Smooth muscle cell (in vitro differentiated cells): ENCODE measurements around the gene TRIM50. TPM values are rescaled to one million over a fixed set of nuclear protein-coding genes. Genes with fewer than 3 reads are reported as not detected.

ENCODE experiments used
- DNase-seq: peaks from one replicate; lab custom pipeline; 2025; ENCODE audit not compliant: unreplicated experiment; lab: John Stamatoyannopoulos, UW
- H2AFZ ChIP-seq: fragments of 200-600 bp; sonication (generic); 2 replicates; pipeline ENCODE4 v1.6.0; 2016; ENCODE audit warnings: antibody characterized with exemption, low read depth, mild to moderate bottlenecking
- H3F3A ChIP-seq: fragments of 200-600 bp; sonication (generic); 2 replicates; pipeline ENCODE4 v1.6.0; 2017; ENCODE audit warnings: antibody characterized with exemption, low read depth
- H3K27ac ChIP-seq: fragments of 200-600 bp; sonication (generic); 2 replicates; pipeline ENCODE4 v1.5.1; 2016; ENCODE audit warnings: low read depth, mild to moderate bottlenecking
- H3K27me3 ChIP-seq: fragments of 200-600 bp; sonication (generic); 2 replicates; pipeline ENCODE4 v1.6.1; 2016; ENCODE audit warnings: low read depth, mild to moderate bottlenecking
- H3K36me3 ChIP-seq: fragments of 200-600 bp; sonication (generic); 2 replicates; pipeline ENCODE4 v1.5.1; 2016; ENCODE audit warnings: low read depth
- H3K4me1 ChIP-seq: fragments of 200-600 bp; sonication (generic); 2 replicates; pipeline ENCODE4 v1.5.1; 2016; ENCODE audit warnings: low read depth
- H3K4me2 ChIP-seq: fragments of 200-600 bp; sonication (generic); 2 replicates; pipeline ENCODE4 v1.6.0; 2016; ENCODE audit warnings: mild to moderate bottlenecking
- H3K4me3 ChIP-seq: fragments of 200-600 bp; sonication (generic); 2 replicates; pipeline ENCODE4 v1.5.1; 2016; ENCODE audit warnings: mild to moderate bottlenecking
- H3K79me2 ChIP-seq: fragments of 200-600 bp; sonication (generic); 2 replicates; pipeline ENCODE4 v1.6.0; 2016; ENCODE audit warnings: low read depth, mild to moderate bottlenecking
- H3K9ac ChIP-seq: fragments of 200-600 bp; sonication (generic); 2 replicates; pipeline ENCODE4 v1.6.0; 2016; ENCODE audit warnings: low read depth
- H3K9me3 ChIP-seq: fragments of 200-600 bp; sonication (generic); replicated peaks from 2 replicates; pipeline ENCODE4 v1.5.1; 2016; ENCODE audit warnings: low read depth
- H4K20me1 ChIP-seq: fragments of 200-600 bp; sonication (generic); 2 replicates; pipeline ENCODE4 v1.6.0; 2016; ENCODE audit warnings: low read depth
- CTCF ChIP-seq: fragments of 200-600 bp; sonication (generic); IDR thresholded peaks from 2 replicates; pipeline ENCODE4 v1.5.1; 2017; ENCODE audit warnings: borderline replicate concordance, mild to moderate bottlenecking, antibody characterized with exemption; ENCODE audit not compliant: insufficient read depth, poor library complexity, severe bottlenecking
- WGBS: methylation state at CpG from one replicate; pipeline ENCODE4 v1.1.7; 2016; ENCODE audit warnings: low lambda C conversion rate; 5-methylcytosine and 5-hydroxymethylcytosine counted together
- polyA plus RNA-seq: library from polyadenylated mRNA; unstranded; fragments of >200 nt; fragmentation: Nextera tagmentation; extraction: Ambion mirVana; gene quantifications from 2 replicates; pipeline ENCODE4 v1.2.1, GENCODE V29; 2016
- total RNA-seq: library from RNA; depleted of rRNA; stranded (reverse); fragments of >200 nt; gene quantifications from 2 replicates; pipeline ENCODE4 v1.2.3, GENCODE V29; 2014

Gene TRIM50
- total and polyA plus RNA-seq, 2 experiments from 2014 or later = not detected

- whole genome bisulfite sequencing = 78% methylated on average over 12 of the region's 12 CpGs
- H2AFZ ChIP-seq = no peak overlapping the region
- H3K9ac ChIP-seq = no peak overlapping the region
- H3K36me3 ChIP-seq = no peaks in the 10 kb centered on the region
- H3K4me2 ChIP-seq = no peak overlapping the region
- H3F3A ChIP-seq = no peaks in the 10 kb centered on the region
- TF ChIP-seq CTCF = no peak
- H3K27me3 ChIP-seq = no peaks in the 10 kb centered on the region
- H3K4me1 ChIP-seq = no peaks in the 10 kb centered on the region
- DNase-seq = no peak
- no peaks in the 10 kb centered on the region for H3K9me3 ChIP-seq
- no peak overlapping the region for H3K27ac ChIP-seq
- no peaks in the 10 kb centered on the region for H4K20me1 ChIP-seq
- no peaks in the 10 kb centered on the region for H3K79me2 ChIP-seq
- H3K4me3 ChIP-seq = no peak overlapping the region
These were observed 22.6 kb upstream of the TRIM50 start for GRCh38 chr7:73350306-73351068.

GRCh38 chr7:73349763-73350162, 21.9 kb upstream of the TRIM50 start:
- Histone ChIP-seq H2AFZ (no peak overlapping the region), H3K9ac (no peak overlapping the region), H3K27me3 (no peaks in the 10 kb centered on the region), H3K4me1 (no peaks in the 10 kb centered on the region), H3K4me2 (no peak overlapping the region), H3K79me2 (no peaks in the 10 kb centered on the region), H3K36me3 (no peaks in the 10 kb centered on the region), H3K4me3 (no peak overlapping the region), H3K9me3 (no peaks in the 10 kb centered on the region), H4K20me1 (no peaks in the 10 kb centered on the region), H3K27ac (no peak overlapping the region), H3F3A (no peaks in the 10 kb centered on the region)
- DNase-seq = no peak
- 95% methylated on average over 6 of the region's 6 CpGs for WGBS
- TF ChIP-seq CTCF = no peak

- no peak overlapping the region for H3K4me2 ChIP-seq
- DNase-seq = no peak
- H3K9me3 ChIP-seq = no peaks in the 10 kb centered on the region
- WGBS = 72% methylated on average over 8 of the region's 8 CpGs
- H3K79me2 ChIP-seq = no peaks in the 10 kb centered on the region
- no peak overlapping the region for H3K4me3 ChIP-seq
- no peak overlapping the region for H3K27ac ChIP-seq
- no peak overlapping the region for H2AFZ ChIP-seq
- H3K27me3 ChIP-seq = no peaks in the 10 kb centered on the region
- peaks cover 13% of the 10 kb centered on the region for H3K4me1 ChIP-seq
- no peaks in the 10 kb centered on the region for H4K20me1 ChIP-seq
- no peak for TF ChIP-seq CTCF
- H3F3A ChIP-seq = no peaks in the 10 kb centered on the region
- no peak overlapping the region for H3K9ac ChIP-seq
- no peaks in the 10 kb centered on the region for H3K36me3 ChIP-seq
These were observed 18.1 kb upstream of the TRIM50 start for GRCh38 chr7:73345951-73346350.

- H3K27ac ChIP-seq = no peak overlapping the region
- H3K4me2 ChIP-seq = no peak overlapping the region
- peaks cover 13% of the 10 kb centered on the region for H3K4me1 ChIP-seq
- no peak for TF ChIP-seq CTCF
- no peaks in the 10 kb centered on the region for H3K27me3 ChIP-seq
- no peaks in the 10 kb centered on the region for H3F3A ChIP-seq
- H3K9ac ChIP-seq = no peak overlapping the region
- no peaks in the 10 kb centered on the region for H3K36me3 ChIP-seq
- H2AFZ ChIP-seq = no peak overlapping the region
- 78% methylated on average over 4 of the region's 4 CpGs for WGBS
- no peak overlapping the region for H3K4me3 ChIP-seq
- no peak for DNase-seq
- no peaks in the 10 kb centered on the region for H4K20me1 ChIP-seq
- H3K79me2 ChIP-seq = no peaks in the 10 kb centered on the region
- no peaks in the 10 kb centered on the region for H3K9me3 ChIP-seq
These were observed 17.7 kb upstream of the TRIM50 start for GRCh38 chr7:73345538-73345937.
